GM10266 (cell line): Measurements from ENCODE around the gene MED19.

Experiments used
- DNase-seq: peaks from one replicate; pipeline ENCODE4 v3.0.0; 2012; ENCODE audit errors: extremely low spot score
- CTCF ChIP-seq: IDR thresholded peaks from 2 replicates; pipeline ENCODE4 v1.5.1; 2012; ENCODE audit warnings: mild to moderate bottlenecking, low read depth; ENCODE audit not compliant: control insufficient read depth, insufficient read depth; ENCODE audit errors: missing control alignments

Gene MED19

GRCh38 chr11:57745206-57745605, 33.2 kb upstream of the MED19 start:
- no peak for TF ChIP-seq CTCF
- DNase-seq, result no peak

- DNase-seq, result no peak
- no peak for TF ChIP-seq CTCF
These were observed 32.3 kb upstream of the MED19 start for GRCh38 chr11:57744357-57744756.

GRCh38 chr11:57742087-57742452, 30.1 kb upstream of the MED19 start:
- no peak for DNase-seq
- no peak for TF ChIP-seq CTCF

GRCh38 chr11:57741132-57742086, 29.4 kb upstream of the MED19 start, which contains the start of gene SELENOH:
Gene SELENOH (plus strand): TSS chr11:57741491. CDS start chr11:57741596, 105 bp downstream.
- DNase-seq, result peak; percentile 87

GRCh38 chr11:57735619-57736298, 23.7 kb upstream of the MED19 start:
- TF ChIP-seq CTCF, result no peak
- no peak for DNase-seq

More at GRCh38 chr11:57741132-57742086, 29.4 kb upstream of the MED19 start, which contains the start of gene SELENOH:
- no peak for TF ChIP-seq CTCF

- TF ChIP-seq CTCF, result no peak
- DNase-seq, result no peak
These were observed 20.6 kb upstream of the MED19 start for GRCh38 chr11:57732661-57733060.
